SK-N-MC (cell line): Measurements from ENCODE around the gene KRT72.

ENCODE experiments used
- EZH2 ChIP-seq: fragments of 200-600 bp; sonication (generic); IDR thresholded peaks from one replicate; pipeline ENCODE4 v1.6.1; 2017; ENCODE audit warnings: antibody characterized with exemption
- POLR2AphosphoS5 ChIP-seq: IDR thresholded peaks from 2 replicates; pipeline ENCODE4 v1.6.1; 2012; ENCODE audit warnings: mild to moderate bottlenecking, low read depth, low read length, borderline replicate concordance

GRCh38 chr12:52636592-52637258 lies 35.5 kb upstream of the KRT72 start:
- TF ChIP-seq POLR2AphosphoS5 (no peak), EZH2 (no peak)
